ENCODE measurements around the gene CRYL1.

The CRYL1 gene

GRCh38 chr13:20473888-20474287 lies 51.8 kb downstream of the CRYL1 start:
- H3F3A ChIP-seq (ENCODE audit: control insufficient read depth, insufficient read depth): no peaks in the 10 kb centered on the region
- H4K20me1 ChIP-seq (ENCODE audit: control insufficient read depth, insufficient read depth, low read depth, low read length): no peaks in the 10 kb centered on the region
- no peak overlapping the region for H3K4me2 ChIP-seq (ENCODE audit: low read length)
- H3K4me1 ChIP-seq (ENCODE audit: control insufficient read depth, low read length): peaks cover 13% of the 10 kb centered on the region
- H3K36me3 ChIP-seq (ENCODE audit: control insufficient read depth, low read length): no peaks in the 10 kb centered on the region
- TF ChIP-seq EZH2phosphoT487 (IDR thresholded peaks at IDR 0.05; ENCODE audit: borderline replicate concordance, low read length): no peak
- TF ChIP-seq, protein P1, sequence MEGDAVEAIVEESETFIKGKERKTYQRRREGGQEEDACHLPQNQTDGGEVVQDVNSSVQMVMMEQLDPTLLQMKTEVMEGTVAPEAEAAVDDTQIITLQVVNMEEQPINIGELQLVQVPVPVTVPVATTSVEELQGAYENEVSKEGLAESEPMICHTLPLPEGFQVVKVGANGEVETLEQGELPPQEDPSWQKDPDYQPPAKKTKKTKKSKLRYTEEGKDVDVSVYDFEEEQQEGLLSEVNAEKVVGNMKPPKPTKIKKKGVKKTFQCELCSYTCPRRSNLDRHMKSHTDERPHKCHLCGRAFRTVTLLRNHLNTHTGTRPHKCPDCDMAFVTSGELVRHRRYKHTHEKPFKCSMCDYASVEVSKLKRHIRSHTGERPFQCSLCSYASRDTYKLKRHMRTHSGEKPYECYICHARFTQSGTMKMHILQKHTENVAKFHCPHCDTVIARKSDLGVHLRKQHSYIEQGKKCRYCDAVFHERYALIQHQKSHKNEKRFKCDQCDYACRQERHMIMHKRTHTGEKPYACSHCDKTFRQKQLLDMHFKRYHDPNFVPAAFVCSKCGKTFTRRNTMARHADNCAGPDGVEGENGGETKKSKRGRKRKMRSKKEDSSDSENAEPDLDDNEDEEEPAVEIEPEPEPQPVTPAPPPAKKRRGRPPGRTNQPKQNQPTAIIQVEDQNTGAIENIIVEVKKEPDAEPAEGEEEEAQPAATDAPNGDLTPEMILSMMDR (IDR thresholded peaks at IDR 0.05; ENCODE audit: low read depth, low read length, poor library complexity, severe bottlenecking): no peak
- no peak overlapping the region for H3K27ac ChIP-seq (ENCODE audit: low read depth, low read length)
- H3K4me3 ChIP-seq (ENCODE audit: low read length): no peak overlapping the region
- no peaks in the 10 kb centered on the region for H3K9me3 ChIP-seq (ENCODE audit: control insufficient read depth, insufficient read depth, low read length)
- H3K79me2 ChIP-seq (ENCODE audit: control insufficient read depth, low read length): no peaks in the 10 kb centered on the region
- H3K27me3 ChIP-seq (ENCODE audit: control insufficient read depth, low read length): no peaks in the 10 kb centered on the region; the same call in 1 of the 2 replicates
- H3K9me2 ChIP-seq (replicated peaks; ENCODE audit: control insufficient read depth, low read length): no peaks in the 10 kb centered on the region

DNA sequence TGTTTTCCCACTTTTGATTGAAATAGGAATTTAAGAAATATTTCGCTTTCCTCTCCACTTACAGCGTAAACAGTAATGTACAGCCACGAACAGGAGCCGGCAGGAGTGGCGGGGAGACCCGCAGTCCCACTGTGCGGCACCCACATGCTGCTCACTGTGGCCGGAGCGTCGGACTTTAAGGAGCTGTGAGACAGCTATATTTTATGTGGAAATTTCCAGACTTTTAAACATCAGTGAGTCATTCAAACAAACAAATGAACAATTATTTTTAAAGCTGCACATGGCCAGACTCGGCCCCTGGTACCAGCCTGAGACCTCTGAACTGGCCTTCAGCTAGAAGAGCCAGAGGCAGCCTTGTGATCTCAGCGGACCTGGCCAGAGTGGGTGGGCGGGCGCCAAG lies 52.5 kb downstream of the CRYL1 start:
- H3K36me3 ChIP-seq (ENCODE audit: control insufficient read depth, low read length): no peaks in the 10 kb centered on the region
- H3K9me3 ChIP-seq (ENCODE audit: control insufficient read depth, insufficient read depth, low read length): no peaks in the 10 kb centered on the region
- H3K9me2 ChIP-seq (replicated peaks; ENCODE audit: control insufficient read depth, low read length): no peaks in the 10 kb centered on the region
- no peak overlapping the region for H3K27ac ChIP-seq (ENCODE audit: low read depth, low read length)
- H3K4me3 ChIP-seq (ENCODE audit: low read length): no peak overlapping the region
- no peak overlapping the region for H3K4me2 ChIP-seq (ENCODE audit: low read length)
- no peaks in the 10 kb centered on the region for H4K20me1 ChIP-seq (ENCODE audit: control insufficient read depth, insufficient read depth, low read depth, low read length)
- no peaks in the 10 kb centered on the region for H3F3A ChIP-seq (ENCODE audit: control insufficient read depth, insufficient read depth)
- H3K4me1 ChIP-seq (ENCODE audit: control insufficient read depth, low read length): peaks cover 13% of the 10 kb centered on the region
- no peaks in the 10 kb centered on the region; the same call in 1 of the 2 replicates for H3K27me3 ChIP-seq (ENCODE audit: control insufficient read depth, low read length)
- TF ChIP-seq, protein P1 (IDR thresholded peaks at IDR 0.05; ENCODE audit: low read depth, low read length, poor library complexity, severe bottlenecking): no peak
- no peak for TF ChIP-seq EZH2phosphoT487 (IDR thresholded peaks at IDR 0.05; ENCODE audit: borderline replicate concordance, low read length)
- H3K79me2 ChIP-seq (ENCODE audit: control insufficient read depth, low read length): no peaks in the 10 kb centered on the region

GRCh38 chr13:20472531-20472930 lies 53.1 kb downstream of the CRYL1 start:
- Histone ChIP-seq H3K4me3 (ENCODE audit: low read length) (no peak overlapping the region), H3K27ac (ENCODE audit: low read depth, low read length) (no peak overlapping the region), H3K9me2 (replicated peaks; ENCODE audit: control insufficient read depth, low read length) (no peaks in the 10 kb centered on the region), H3K4me1 (ENCODE audit: control insufficient read depth, low read length) (peaks cover 13% of the 10 kb centered on the region), H4K20me1 (ENCODE audit: control insufficient read depth, insufficient read depth, low read depth, low read length) (no peaks in the 10 kb centered on the region), H3K9me3 (ENCODE audit: control insufficient read depth, insufficient read depth, low read length) (no peaks in the 10 kb centered on the region), H3K36me3 (ENCODE audit: control insufficient read depth, low read length) (no peaks in the 10 kb centered on the region), H3F3A (ENCODE audit: control insufficient read depth, insufficient read depth) (no peaks in the 10 kb centered on the region), H3K27me3 (ENCODE audit: control insufficient read depth, low read length) (no peaks in the 10 kb centered on the region; the same call in 1 of the 2 replicates), H3K4me2 (ENCODE audit: low read length) (no peak overlapping the region), H3K79me2 (ENCODE audit: control insufficient read depth, low read length) (no peaks in the 10 kb centered on the region)
- TF ChIP-seq, protein P1 (IDR thresholded peaks at IDR 0.05; ENCODE audit: low read depth, low read length, poor library complexity, severe bottlenecking): no peak
- TF ChIP-seq EZH2phosphoT487 (IDR thresholded peaks at IDR 0.05; ENCODE audit: borderline replicate concordance, low read length): no peak
